K562 (cell line): ENCODE results near the gene RNF32. TPM values are rescaled to one million over a fixed set of nuclear protein-coding genes. Genes with fewer than 3 reads are reported as not detected.
A peak's percentile ranks its signal among the peaks of the same experiment; 100 is the strongest.
"Not testable (repeated sequence)": the region's sequence is repeated elsewhere in the genome, so short reads cannot be mapped to it uniquely, and the experiment has no call there.

Experiments
- ATAC-seq: fragments of 200-7000 bp; cut with Tn5 transposase; 3 replicates; pipeline ENCODE4 v1.9.1; 2020; ENCODE audit warnings: moderate library complexity
- BruUV-seq: library from RNA; stranded (reverse); fragments of 400-500 nt; replicated peaks from 2 replicates; lab custom pipeline; 2021; lab: Mats Ljungman, UMichigan
- CTCF ChIA-PET: fragments of 300-600 bp; formaldehyde crosslinking; extraction: SDS; loops from one replicate; lab custom pipeline; 2021; ENCODE audit warnings: low intra/inter-chr PET ratio; lab: Yijun Ruan, JAX
- POLR2A ChIA-PET: fragments of 300-600, 350-650 bp; sonication (Branson Sonifier 250); formaldehyde crosslinking; extraction: SDS; loops from one replicate; lab custom pipeline; 2021; ENCODE audit warnings: antibody characterized with exemption, inconsistent platforms; lab: Yijun Ruan, JAX
- DNase-seq, 4 experiments: peaks; one replicate each; pipeline versions ENCODE4 v3.0.0 to v3.0.0-alpha.2; 2011 to 2018; ENCODE audit warnings: low spot score in 3 of 4, mixed read lengths in 3 of 4; ENCODE audit errors: extremely low read depth in 1 of 4
- FAIRE-seq: peaks from 2 replicates; lab custom pipeline; 2011; peaks lifted over from hg19 to GRCh38; lab: Jason Lieb, UNC
- H2AFZ ChIP-seq: 2 replicates; pipeline ENCODE4 v1.6.0; 2011; ENCODE audit warnings: low read depth, low read length, control low read depth, inconsistent platforms
- H3K27ac ChIP-seq: fragments of 200-600 bp; 3 replicates; pipeline ENCODE4 v1.8.0; 2011; ENCODE audit warnings: low read depth, mild to moderate bottlenecking, control low read depth, inconsistent platforms, low read length, moderate library complexity, mixed read lengths; ENCODE audit errors: extremely low read depth
- H3K27me3 ChIP-seq, 2 experiments: fragments of 300-600 bp in 1 of 2; 2 replicates in 1 of 2; 3 replicates in 1 of 2; pipeline versions ENCODE4 v1.6.0 to v1.8.0; 2011; ENCODE audit warnings: inconsistent platforms in 2 of 2, low read length in 2 of 2, mild to moderate bottlenecking in 1 of 2, mixed read lengths in 1 of 2, moderate library complexity in 1 of 2; ENCODE audit not compliant: control insufficient read depth in 2 of 2, insufficient read depth in 2 of 2
- H3K36me3 ChIP-seq: fragments of 300-600 bp; 3 replicates; pipeline ENCODE4 v1.8.0; 2011; ENCODE audit warnings: mild to moderate bottlenecking, low read length, inconsistent platforms; ENCODE audit not compliant: control insufficient read depth, insufficient read depth
- H3K4me1 ChIP-seq, 2 experiments: fragments of 200-600 bp in 1 of 2; replicated peaks in 1 of 2; 2 replicates in 1 of 2; 3 replicates in 1 of 2; pipeline versions ENCODE4 v1.5.1 to v1.8.0; 2011; ENCODE audit warnings: inconsistent platforms in 2 of 2, low read length in 2 of 2, mild to moderate bottlenecking in 1 of 2, mixed read lengths in 1 of 2, moderate library complexity in 1 of 2; ENCODE audit not compliant: control insufficient read depth in 2 of 2, insufficient read depth in 2 of 2
- H3K4me2 ChIP-seq: 2 replicates; pipeline ENCODE4 v1.6.1; 2011; ENCODE audit warnings: low read length, control low read depth, inconsistent platforms, mixed read lengths; ENCODE audit not compliant: insufficient read depth
- H3K4me3 ChIP-seq: fragments of 200-600 bp; sonication (generic), shearing (Covaris generic); 2 replicates; pipeline ENCODE4 v1.5.1; 2016; ENCODE audit warnings: control low read depth, inconsistent platforms
- H3K79me2 ChIP-seq: fragments of 200-600 bp; 3 replicates; pipeline ENCODE4 v1.8.0; 2011; ENCODE audit warnings: low read length, inconsistent platforms; ENCODE audit not compliant: control insufficient read depth, insufficient read depth
- H3K9ac ChIP-seq, 2 experiments: 2 replicates each; pipeline versions ENCODE4 v1.6.0 to v1.6.1; 2011; ENCODE audit warnings: low read depth in 2 of 2, low read length in 2 of 2, control low read depth in 1 of 2, inconsistent platforms in 1 of 2, mild to moderate bottlenecking in 1 of 2, mixed read lengths in 1 of 2; ENCODE audit not compliant: insufficient read depth in 1 of 2
- H3K9me1 ChIP-seq: one replicate; pipeline ENCODE4 v1.6.0; 2011; ENCODE audit warnings: inconsistent platforms, mild to moderate bottlenecking, low read length, moderate library complexity; ENCODE audit not compliant: control insufficient read depth, insufficient read depth
- H3K9me3 ChIP-seq: replicated peaks from 2 replicates; pipeline ENCODE4 v1.5.1; 2011; ENCODE audit warnings: low read depth, low read length, inconsistent platforms; ENCODE audit not compliant: control insufficient read depth, insufficient read depth
- H4K20me1 ChIP-seq: replicated peaks from 2 replicates; pipeline ENCODE4 v1.6.1; 2011; ENCODE audit warnings: low read length, inconsistent platforms, mixed read lengths; ENCODE audit not compliant: control insufficient read depth, insufficient read depth
- CBX1 ChIP-seq: sonication (generic); IDR thresholded peaks from 2 replicates; pipeline ENCODE4 v1.6.1; 2016; ENCODE audit warnings: antibody characterized with exemption, low read depth, mild to moderate bottlenecking
- CBX3 ChIP-seq, 2 experiments: IDR thresholded peaks; 1 replicate in 1 of 2; 2 replicates in 1 of 2; pipeline ENCODE4 v1.6.1; 2012; ENCODE audit warnings: inconsistent platforms in 2 of 2, low read length in 2 of 2, borderline replicate concordance in 1 of 2, control low read depth in 1 of 2
- CBX5 ChIP-seq: IDR thresholded peaks from 2 replicates; pipeline ENCODE4 v1.6.1; 2014; ENCODE audit warnings: low read depth, borderline replicate concordance
- KDM1A ChIP-seq, 2 experiments: fragments of 450-650 bp; IDR thresholded peaks; 2 replicates each; pipeline ENCODE4 v1.6.1; 2016; ENCODE audit warnings: mild to moderate bottlenecking in 2 of 2
- SOX6 ChIP-seq: fragments of 450-650 bp; IDR thresholded peaks from 2 replicates; pipeline ENCODE4 v1.6.1; 2014; ENCODE audit warnings: mild to moderate bottlenecking
- TEAD4 ChIP-seq, 2 experiments: sonication (generic) in 1 of 2; formaldehyde crosslinking in 1 of 2; IDR thresholded peaks; 2 replicates each; pipeline versions ENCODE4 v1.6.1 to v1.8.0; 2012 to 2022; ENCODE audit warnings: borderline replicate concordance in 1 of 2, inconsistent platforms in 1 of 2, low read length in 1 of 2, mild to moderate bottlenecking in 1 of 2, missing genetic modification reagents in 1 of 2
- TRIM24 ChIP-seq, 2 experiments: fragments of 450-650 bp; IDR thresholded peaks; 2 replicates each; pipeline ENCODE4 v1.6.1; 2016
- TRIM28 ChIP-seq: fragments of 450-650 bp; IDR thresholded peaks from 2 replicates; pipeline ENCODE4 v1.6.1; 2017
- ZNF217 ChIP-seq: sonication (generic); formaldehyde crosslinking; IDR thresholded peaks from 2 replicates; pipeline ENCODE4 v1.8.0; 2022; ENCODE audit warnings: mild to moderate bottlenecking, missing genetic modification reagents
- ZNF280A ChIP-seq: fragments of 450-650 bp; IDR thresholded peaks from 2 replicates; pipeline ENCODE4 v1.6.1; 2018; ENCODE audit warnings: mild to moderate bottlenecking, low read depth; ENCODE audit not compliant: partially characterized antibody
- WGBS: fragments of 100-300 bp; shearing (Covaris generic); methylation state at CpG from one replicate; pipeline ENCODE4 v1.1.6; 2016; ENCODE audit warnings: low coverage, mixed read lengths; ENCODE audit not compliant: insufficient coverage; ENCODE audit errors: missing lambda C conversion rate; 5-methylcytosine and 5-hydroxymethylcytosine counted together
- in situ Hi-C: fragments of 300-500 bp; cut with MboI; formaldehyde crosslinking; loops from 4 replicates; pipeline ENCODE4 v1.15.0; 2018; ENCODE audit warnings: inconsistent platforms, mixed read lengths
- intact Hi-C: fragments of 100-400 bp; cut with micrococcal nuclease; formaldehyde crosslinking; loops from 2 replicates; pipeline ENCODE4 v1.14.2; 2022
- polyA plus RNA-seq, 8 experiments: library from polyadenylated mRNA; depleted of rRNA in 4 of 8; stranded (reverse) in 5 of 8; unstranded in 3 of 8; fragments of >200 nt; fragmentation: Nextera tagmentation in 2 of 8; fragmentation: Illumina TruSeq in 1 of 8; extraction: Ambion mirVana in 2 of 8; extraction: Trizol in 1 of 8; gene quantifications; 2 replicates each; pipeline versions ENCODE4 v1.2.1 to v1.2.3, GENCODE V29; 2011 to 2014; ENCODE audit warnings: inconsistent platforms in 1 of 8, missing spikeins in 1 of 8
- total RNA-seq, 7 experiments: library from RNA; depleted of rRNA in 6 of 7; stranded (reverse); fragments of >200 nt in 6 of 7; fragmentation: Illumina TruSeq in 2 of 7; extraction: Trizol in 2 of 7; gene quantifications; 2 replicates each; pipeline versions ENCODE4 v1.2.1 to v1.2.3, GENCODE V29; 2011 to 2021; ENCODE audit warnings: low replicate concordance in 1 of 7
- TF ChIP-seq, protein P1 (sequence below): sonication (generic); formaldehyde crosslinking; IDR thresholded peaks from 2 replicates; pipeline ENCODE4 v1.8.1; 2023; ENCODE audit warnings: mild to moderate bottlenecking, missing genetic modification reagents
- TF ChIP-seq, protein P2 (sequence below): fragments of 250-450 bp; sonication (Bioruptor Pico); IDR thresholded peaks from 2 replicates; pipeline ENCODE4 v1.5.1; 2021; ENCODE audit warnings: mild to moderate bottlenecking

RNF32 gene
- total and polyA plus RNA-seq, 9 of the 15 experiments (the other 6 are each of a cell fraction or from before 2014, with no cell fraction given) = 2.6 to 7.0 (median 4.6) TPM

DNA sequence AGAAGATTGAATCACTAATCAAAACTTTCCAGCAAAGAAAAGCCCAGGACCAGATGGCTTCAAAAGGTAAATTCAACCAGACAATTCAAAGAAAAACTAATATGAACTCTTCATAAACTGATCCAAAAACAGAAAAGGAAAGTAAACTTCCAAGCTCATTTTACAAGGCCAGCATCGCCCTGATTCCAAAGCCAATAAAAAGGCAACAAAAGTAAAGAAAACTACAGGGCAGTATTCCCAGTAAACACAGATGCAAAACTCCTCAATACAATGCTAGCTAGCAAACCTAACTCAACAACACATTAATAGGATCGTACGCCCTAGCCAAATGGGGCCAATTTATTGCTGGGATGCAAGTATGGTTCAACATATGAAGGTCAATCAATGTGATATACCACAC lies 53.1 kb downstream of the RNF32 start (continued):
- TF ChIP-seq, protein P1, sequence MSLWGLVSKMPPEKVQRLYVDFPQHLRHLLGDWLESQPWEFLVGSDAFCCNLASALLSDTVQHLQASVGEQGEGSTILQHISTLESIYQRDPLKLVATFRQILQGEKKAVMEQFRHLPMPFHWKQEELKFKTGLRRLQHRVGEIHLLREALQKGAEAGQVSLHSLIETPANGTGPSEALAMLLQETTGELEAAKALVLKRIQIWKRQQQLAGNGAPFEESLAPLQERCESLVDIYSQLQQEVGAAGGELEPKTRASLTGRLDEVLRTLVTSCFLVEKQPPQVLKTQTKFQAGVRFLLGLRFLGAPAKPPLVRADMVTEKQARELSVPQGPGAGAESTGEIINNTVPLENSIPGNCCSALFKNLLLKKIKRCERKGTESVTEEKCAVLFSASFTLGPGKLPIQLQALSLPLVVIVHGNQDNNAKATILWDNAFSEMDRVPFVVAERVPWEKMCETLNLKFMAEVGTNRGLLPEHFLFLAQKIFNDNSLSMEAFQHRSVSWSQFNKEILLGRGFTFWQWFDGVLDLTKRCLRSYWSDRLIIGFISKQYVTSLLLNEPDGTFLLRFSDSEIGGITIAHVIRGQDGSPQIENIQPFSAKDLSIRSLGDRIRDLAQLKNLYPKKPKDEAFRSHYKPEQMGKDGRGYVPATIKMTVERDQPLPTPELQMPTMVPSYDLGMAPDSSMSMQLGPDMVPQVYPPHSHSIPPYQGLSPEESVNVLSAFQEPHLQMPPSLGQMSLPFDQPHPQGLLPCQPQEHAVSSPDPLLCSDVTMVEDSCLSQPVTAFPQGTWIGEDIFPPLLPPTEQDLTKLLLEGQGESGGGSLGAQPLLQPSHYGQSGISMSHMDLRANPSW (CRISPR knock-in tag) = no peak
- TF ChIP-seq ZNF217 (CRISPR knock-in tag) = no peak

DNA sequence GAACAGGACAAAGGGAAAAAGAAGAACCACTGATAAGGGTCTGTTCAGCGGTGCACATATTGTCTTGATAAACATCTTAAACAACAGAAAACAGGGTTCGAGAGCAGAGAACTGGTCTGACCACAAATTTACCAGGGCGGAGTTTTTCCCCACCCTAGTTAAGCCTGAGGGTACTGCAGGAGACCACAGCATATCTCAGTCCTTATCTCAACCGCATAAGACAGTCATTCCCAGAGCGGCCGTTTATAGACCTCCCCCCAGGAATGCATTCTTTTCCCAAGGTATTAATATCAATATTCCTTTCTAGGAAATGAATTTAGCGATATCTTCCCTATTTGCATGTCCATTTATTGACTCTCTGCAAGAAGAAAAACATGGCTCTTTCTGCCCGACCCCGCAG lies 56.7 kb downstream of the RNF32 start:
- H3K36me3 ChIP-seq; H3K79me2 ChIP-seq; CTCF ChIA-PET; H4K20me1 ChIP-seq; H3K4me1 ChIP-seq; H3K9me1 ChIP-seq; BruUV-seq; H2AFZ ChIP-seq; TF ChIP-seq TEAD4 (CRISPR knock-in tag; IDR thresholded peaks at IDR 0.05; ENCODE audit: borderline replicate concordance): not testable (repeated sequence)
- TF ChIP-seq KDM1A (IDR thresholded peaks at IDR 0.05) = peak in 1 of 2 experiments; percentile 57; a peak in 1 of 4 replicates
- TF ChIP-seq TEAD4 (IDR thresholded peaks at IDR 0.05; ENCODE audit: low read length) = 0 out of 2 replicates have a peak, but pooled peaks have one; percentile 11
- peak; percentile 78; the same call in 1 of the 2 replicates for TF ChIP-seq TRIM28
- peak; percentile 70; the same call in 1 of the 2 replicates for TF ChIP-seq CBX1
- peak in 1 of 2 experiments; percentile 72; a peak in 2 of 3 replicates for TF ChIP-seq CBX3 (IDR thresholded peaks at IDR 0.05; ENCODE audit: borderline replicate concordance in 1 of 2, low read length in 2 of 2)
- TF ChIP-seq, protein P2, sequence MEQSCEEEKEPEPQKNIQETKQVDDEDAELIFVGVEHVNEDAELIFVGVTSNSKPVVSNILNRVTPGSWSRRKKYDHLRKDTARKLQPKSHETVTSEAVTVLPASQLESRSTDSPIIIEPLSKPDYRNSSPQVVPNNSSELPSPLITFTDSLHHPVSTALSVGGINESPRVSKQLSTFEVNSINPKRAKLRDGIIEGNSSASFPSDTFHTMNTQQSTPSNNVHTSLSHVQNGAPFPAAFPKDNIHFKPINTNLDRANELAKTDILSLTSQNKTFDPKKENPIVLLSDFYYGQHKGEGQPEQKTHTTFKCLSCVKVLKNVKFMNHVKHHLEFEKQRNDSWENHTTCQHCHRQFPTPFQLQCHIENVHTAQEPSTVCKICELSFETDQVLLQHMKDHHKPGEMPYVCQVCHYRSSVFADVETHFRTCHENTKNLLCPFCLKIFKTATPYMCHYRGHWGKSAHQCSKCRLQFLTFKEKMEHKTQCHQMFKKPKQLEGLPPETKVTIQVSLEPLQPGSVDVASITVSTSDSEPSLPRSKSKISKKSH (CRISPR knock-in tag) = peak; percentile 81; the same call in 1 of the 2 replicates
- TF ChIP-seq SOX6 = 0 out of 2 replicates have a peak, but pooled peaks have one; percentile 24
- TF ChIP-seq TRIM24 (IDR thresholded peaks at IDR 0.05) = 0 out of 4 replicates have a peak, but pooled peaks of 1 of the 2 experiments have one; percentile 21
- TF ChIP-seq CBX5 = peak; percentile 94
- peak; percentile 80 for TF ChIP-seq ZNF280A
- TF ChIP-seq, all 486 proteins: peak for 10; not testable (repeated sequence) for 476
- intact Hi-C loops, FAIRE-seq, in situ Hi-C loops, ATAC-seq, H3K4me2 ChIP-seq, H3K9me3 ChIP-seq, H3K27me3 ChIP-seq, H3K27ac ChIP-seq, DNase-seq, H3K4me3 ChIP-seq, H3K9ac ChIP-seq: not testable (repeated sequence)
- POLR2A ChIA-PET = interaction anchor here (0.8 kb wide), 1 partner anchor 10 kb away, joined by 3 read pairs; no protein-coding TSS in a partner anchor
- 78% methylated on average over 9 of the region's 9 CpGs for WGBS
